Measurements from ENCODE around the gene CA9.

Gene CA9

DNA sequence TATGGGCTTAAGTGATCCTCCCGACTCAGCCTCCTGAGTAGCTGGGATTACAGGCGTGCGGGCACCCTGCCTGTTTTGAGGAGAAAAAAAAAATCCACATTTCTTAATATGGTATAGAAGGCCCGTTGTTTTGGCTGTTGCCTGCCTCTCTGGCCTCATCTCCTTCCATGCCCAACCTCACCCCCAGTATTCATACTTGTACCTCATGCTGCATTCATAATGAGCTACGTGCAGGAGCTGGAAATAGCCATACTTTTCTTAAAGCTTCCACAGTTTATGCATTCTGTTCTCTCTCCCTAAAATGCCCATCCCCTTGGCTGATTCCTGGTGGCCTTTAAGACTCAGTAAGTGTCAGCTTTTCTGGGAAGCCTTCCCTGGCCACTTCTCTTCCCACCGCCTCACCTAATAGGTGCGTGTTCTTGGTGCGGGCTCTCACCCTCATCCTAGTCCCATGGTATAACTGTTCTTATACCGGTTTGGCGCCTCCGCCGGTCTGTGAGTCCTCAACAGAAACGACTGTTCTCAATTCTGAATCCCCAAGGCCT lies 18.1 kb downstream of the CA9 start:
- no peak for DNase-seq

DNA sequence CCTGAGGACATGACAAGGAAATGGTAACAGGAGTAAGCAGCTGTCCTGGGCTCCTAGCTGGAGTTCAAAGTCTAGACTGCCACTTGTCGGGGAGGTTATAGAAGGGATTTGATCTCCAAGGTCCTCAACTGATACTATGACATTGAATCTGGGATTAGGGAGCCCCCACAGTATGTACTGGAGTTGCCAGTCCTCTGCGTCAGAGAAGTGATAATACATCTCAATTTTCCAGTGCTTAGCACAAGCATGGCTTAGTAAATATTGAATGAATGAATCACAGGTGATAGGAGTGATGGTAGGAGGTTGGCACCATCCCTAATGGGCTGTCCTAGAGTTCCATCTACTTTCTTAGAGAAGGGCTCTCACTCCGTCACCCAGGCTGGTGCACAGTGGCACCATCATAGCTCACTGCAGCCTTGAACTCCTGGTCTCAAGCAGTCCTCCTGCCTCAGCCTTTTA lies 22.2 kb downstream of the CA9 start:
- DNase-seq: no peak

DNA sequence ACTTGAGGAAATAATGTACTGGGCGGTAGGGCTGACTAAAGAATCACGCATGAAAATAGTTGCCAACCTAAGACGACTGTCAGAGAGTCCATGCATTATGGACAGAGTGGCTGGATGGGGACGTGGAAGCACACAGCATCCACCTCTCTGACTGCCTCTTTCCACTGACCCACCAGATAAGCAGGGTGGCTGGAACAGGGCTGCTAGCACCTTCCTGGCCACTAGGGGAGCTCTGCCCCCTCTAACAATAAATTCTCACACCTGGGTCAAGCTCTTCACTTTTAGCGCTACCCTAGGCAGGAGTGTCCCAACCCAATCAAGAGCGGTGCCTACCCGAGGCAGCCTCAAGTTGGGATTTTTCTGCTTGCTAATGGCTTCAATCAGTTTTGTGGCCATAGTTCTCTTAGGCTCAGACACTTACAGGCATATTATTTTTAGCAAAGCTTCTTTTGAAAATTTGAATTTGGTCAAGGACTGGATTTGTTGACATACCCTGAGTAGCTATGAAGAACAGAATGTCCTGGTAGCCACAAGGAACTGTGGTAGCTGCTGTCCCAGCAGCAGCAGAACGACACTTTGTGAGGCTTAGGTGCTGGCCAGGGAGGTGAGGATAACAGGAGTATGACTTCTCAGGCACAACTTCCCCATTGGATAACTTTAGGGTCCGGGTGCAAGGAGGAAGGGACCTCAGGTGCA lies 22.9 kb downstream of the CA9 start:
- DNase-seq: peak; percentile 71

DNA sequence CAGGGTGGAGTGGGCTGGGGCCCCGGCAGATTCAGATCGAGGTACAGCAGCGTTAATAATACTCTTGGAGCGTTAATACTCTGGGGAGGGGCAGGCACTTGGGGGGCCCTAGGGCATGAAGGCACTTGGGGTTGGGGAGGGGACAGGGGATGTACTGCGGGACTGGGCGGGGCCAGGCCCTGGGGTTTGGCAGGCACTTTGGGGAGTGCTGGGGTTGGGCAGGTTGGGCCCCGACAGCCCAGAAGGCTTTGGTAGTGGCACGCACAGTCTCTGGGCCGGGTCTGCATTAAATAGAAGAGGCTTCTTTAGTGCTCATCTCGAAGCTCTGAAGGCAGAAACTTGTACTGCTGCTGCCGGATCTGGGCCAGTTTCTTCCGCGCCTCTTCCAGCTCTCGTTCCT lies 23.8 kb downstream of the CA9 start:
- DNase-seq: no peak

DNA sequence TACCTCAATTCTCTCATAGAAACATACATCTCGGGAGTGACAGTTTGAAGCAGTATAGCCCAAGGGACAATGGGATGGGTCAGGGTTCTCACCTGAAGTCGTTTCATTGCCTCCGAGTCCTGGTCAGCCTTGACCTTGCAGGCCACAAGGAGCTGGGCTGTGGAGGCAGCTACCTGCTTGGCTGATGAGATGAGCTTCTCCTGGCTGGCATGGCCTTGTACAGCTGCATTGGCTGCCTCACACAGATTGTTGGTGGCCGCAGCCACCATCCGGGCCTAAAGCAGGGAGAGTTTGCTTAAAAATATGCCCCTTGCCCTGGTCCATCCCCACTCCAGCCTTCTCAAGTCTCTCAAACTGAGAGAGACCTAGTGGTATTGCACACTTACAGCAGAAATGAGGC lies 24.5 kb downstream of the CA9 start:
- no peak for DNase-seq

DNA sequence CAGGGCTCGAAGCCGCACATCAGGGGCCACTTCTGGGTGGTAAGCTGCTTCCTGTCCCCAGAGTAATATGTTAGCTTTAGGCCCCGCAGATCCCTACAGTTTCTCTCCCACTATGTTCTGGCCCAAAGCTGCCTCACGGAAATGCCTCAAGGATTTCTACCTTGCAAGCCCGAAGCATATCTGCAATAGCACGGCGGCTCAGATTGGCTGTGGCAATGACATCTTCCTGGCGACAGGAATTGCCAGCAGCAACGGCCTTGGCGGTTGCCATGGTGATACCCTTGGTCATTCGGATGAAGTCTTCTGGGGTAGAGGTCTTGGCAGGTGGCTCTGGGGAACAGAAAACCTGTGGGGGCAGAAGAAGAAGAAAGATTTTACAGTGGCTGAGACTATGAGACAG lies 26.3 kb downstream of the CA9 start:
- no peak for DNase-seq

DNA sequence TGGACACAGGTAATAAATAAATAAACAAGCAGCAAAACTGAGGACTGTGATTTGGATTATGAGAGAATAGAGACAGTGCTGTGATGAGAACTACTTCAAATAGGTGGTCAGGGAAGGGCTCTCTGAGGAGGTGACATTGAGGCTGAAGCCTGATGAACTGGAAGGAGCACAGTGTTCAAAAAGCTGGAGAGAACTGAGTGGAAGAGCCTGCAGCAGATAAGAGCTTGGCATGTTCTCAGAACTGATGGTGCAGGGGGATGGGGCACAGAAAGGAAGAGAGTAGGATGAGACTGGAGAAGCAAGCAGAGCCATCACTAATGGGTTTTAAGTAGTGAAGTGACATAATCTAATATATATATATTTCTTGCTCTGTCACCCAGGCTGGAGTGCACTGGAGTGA lies 27.2 kb downstream of the CA9 start:
- DNase-seq: no peak

DNA sequence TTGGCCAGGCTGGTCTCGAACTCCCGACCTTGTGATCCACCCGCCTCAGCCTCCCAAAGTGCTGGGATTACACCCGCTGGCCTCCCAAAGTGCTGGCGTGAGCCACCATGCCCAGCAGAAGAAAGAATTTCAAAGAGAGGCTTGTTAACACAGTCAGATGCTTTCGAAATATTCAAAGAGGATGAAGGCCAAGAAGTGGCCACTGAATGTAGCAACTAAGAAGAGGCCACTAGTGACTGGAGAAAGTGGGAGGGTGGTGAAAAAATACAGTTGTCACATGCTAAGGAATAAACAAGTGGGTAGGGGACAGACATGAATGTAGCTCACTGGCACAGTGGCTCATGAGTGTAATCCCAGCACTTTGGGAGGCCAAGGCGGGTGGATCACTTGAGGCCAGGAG lies 29.0 kb downstream of the CA9 start:
- DNase-seq: no peak

DNA sequence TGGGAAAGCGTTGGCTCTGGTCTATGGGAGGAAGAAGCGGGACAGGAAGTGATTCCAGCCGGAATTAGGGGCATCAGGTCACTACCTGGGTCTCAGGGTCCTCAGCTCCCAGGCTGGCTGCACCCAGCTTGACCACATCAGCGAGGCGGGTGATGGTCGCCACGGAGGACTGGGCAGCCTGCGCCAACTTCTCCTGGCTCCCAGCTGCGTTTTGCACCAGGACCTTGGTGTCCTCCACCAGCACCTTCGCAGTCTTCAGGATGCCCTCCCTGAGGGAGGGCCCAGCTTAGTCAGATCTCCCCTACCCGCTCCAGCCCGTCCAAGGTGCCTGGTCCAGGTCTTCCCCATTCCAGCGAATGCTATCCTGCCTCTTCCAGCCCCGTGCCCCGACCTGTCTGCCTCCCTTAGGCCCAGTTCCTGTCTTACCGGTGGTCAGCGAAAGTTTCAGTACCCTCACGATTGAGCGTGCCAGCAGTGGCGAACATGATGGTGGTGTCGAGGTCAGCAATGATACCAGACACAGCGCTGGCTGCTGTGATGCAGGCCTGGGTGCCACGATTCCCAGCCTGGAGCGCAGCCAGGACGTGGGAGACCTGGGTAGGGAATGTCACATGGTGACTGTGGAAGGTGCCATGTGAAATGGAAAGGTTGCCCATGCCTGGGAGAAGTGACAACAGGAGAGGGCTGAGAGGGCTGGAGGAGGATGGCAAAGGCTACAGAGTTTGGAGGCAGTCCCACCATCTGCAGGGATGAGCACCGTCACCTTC lies 30.4 kb downstream of the CA9 start:
- DNase-seq: no peak

DNA sequence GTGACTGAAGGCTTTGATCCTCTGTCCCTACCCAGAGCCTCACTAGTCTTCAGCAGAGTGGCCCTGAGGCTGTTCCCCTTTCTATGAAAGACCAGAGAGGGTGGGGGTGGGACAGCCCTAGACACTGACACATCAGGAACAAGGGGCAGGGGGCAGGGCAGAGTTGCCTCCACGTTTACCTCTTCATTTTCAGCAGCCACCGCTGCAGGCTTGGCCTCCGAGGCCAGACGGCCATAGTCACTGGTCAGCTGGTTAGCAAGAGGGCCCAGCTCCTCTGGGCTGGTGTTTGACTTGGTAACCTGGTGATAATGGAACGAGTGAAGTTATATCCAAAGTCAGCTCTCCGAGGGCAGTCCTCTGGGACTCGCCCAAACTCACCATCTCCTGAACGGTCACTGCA lies 31.6 kb downstream of the CA9 start:
- no peak for DNase-seq

DNA sequence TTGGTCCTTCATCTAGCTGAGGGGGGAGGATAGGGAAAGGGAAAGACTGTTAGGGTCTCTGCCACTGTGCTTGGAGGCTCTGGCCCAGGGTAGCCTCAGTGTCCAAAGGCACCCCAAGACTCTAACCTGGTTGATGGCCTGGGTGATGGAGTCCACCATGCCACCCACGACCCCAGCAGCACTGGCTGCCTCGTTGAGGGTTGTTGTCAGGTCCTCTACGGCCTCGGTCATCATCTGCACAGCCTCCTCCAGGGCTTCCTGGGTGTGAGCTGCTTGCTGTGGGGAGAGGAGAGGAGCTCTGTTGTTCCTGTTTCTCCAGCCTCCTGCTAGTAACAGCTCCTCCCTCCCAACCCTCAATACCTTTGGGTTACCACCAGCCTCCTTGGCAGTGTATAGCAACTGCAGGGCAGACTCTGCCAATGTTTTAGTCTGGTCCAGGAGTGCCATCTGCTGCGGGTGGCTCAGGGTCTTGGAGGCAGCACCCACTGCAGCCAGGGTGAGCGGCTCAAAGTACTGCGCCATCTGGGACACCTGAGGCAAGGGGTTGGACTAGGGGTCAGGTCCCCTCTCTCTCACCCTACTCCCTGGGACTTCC lies 32.2 kb downstream of the CA9 start:
- no peak for DNase-seq

DNA sequence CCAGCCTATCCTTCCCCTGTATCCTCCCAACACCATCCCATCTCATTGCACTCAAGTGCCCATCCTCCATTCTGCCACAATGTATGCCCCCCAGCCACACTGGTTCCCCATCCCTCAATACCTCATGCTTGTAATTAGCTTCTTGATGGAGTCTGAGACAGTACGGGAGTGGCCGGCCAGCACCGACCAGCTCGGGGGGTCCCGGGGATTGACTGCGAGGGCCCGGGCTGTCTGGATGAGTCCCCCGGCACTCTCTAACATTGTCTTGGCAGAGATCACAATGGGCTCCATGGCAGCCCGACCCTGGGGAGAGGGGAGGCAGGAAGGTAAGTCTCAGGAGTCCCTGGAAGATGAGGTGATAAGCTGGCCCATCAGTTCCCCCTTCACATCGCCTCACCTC lies 33.2 kb downstream of the CA9 start:
- no peak for DNase-seq

DNA sequence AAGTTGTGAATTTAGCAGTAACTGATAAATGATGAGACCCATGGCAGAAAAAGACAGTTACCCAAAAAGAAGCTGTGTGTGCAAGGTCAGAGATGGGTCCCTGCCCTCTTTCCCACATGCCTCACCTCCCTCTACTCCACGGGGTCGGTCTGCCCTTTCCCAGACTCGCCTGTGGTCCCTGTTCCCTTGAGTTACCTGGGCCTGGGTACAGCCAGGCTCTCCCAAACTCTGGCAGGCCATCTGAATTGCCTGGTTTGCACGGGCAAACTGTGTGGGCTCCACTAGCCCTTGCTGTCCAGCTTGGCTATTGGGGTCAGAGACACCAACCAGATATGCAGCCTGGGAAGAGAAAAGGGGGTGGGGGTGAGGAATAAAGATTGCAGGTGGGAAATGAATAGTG lies 34.4 kb downstream of the CA9 start:
- no peak for DNase-seq

DNA sequence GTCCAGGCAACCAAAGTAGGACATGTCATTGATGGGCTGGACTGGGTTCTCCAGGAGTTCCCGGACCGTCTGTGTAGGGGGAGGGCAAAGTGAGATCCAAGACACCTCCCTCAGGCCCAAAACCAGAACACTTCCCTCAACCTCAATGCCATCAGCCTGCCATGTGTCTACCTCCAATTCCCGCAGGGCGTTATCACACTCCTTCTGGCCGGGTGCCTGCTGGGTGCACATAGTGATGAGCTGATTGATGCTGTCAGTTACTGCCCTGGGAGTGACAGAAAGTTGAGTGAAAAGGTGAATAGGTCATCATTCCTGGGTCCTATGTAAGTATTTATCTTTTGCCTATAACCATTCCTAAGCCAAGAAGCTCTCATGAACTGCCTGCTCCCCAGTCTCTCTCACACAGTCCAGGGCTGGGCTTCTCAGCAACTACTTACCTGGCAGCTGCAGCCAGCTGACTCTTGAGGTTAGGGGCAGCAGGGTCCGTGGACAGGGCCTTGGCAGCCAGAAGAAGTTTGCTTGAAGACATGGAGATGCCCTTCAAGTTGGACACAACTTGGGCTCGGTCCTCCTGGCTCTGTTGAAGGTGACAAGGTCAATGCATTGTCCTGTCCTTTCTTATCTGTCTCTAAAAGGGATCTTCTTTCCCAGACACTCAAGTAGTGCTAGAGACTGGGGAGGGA lies 37.2 kb downstream of the CA9 start:
- DNase-seq: no peak

DNA sequence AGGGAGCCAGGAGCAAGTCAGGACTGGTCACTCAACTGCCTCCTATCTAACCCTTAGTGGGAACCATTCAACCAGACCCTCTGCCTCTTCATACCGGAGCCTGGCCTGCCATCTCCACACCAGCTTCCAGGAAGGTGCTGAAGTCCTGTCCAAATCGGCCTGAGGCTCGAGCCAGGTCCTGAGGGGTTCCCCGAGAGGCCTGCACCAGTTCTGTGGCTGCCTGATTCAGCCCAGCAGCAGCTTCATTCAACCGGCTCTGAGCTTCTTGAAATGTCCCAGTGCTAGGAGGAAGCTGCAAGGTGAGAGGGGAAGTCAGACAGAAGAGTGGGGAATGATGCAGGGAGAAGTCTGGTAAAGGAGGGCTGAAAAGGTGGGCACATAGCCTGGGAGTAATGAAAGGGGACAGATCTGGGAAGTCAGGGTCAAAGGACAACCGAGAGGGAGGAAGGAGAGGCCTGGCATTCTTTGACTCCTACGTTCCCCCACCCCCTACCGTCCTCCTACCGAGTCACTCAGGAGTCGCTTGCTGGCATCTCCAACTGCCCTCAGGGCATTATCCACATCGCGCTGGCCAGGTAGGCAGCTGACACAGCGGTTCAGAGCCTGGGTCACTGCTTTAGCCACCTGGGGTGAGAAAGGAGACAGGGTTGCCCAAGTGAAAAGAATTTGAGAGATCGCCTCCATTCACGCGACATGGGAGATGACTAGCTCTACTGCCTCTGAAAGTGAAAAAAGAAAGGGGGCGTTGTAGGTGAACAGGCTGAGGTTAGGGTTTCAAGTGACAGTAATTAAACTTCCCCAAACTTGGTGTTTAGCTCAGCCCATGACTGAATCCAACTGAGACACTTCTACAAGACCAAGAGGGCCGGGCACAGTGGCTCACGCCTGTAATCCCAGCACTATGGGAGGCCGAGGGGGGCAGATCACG lies 38.0 kb downstream of the CA9 start:
- DNase-seq: no peak

DNA sequence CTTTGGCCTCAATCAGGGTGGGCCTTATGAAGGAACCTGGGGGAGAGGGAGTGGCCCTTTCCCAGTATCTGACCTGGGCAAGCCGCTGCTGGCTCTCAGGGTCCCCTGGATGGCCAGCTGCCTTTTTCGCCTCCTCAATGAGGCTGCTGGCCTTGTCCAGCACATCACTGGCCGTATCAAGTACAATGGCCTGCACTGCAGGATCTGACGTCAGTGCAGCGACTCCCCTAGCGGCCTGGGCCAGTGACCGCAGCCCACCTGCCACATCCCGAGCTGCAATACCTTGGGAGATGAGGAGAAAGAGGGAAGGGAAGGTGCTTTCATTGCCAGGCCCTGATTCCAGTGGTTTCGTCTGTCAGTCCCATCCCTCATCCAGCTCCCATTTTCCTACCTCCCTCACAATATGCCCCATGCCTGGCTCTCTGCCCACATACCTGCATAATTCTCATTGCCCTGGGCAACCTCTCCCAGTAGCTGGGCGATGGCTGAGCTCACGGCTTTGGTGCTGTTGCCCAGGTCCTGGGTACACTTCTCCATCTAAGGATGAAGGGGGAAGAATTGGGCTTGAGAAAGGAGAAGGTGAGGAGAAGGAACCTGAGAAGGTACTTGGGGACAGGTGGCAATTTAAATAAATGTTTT lies 39.2 kb downstream of the CA9 start:
- DNase-seq: no peak

DNA sequence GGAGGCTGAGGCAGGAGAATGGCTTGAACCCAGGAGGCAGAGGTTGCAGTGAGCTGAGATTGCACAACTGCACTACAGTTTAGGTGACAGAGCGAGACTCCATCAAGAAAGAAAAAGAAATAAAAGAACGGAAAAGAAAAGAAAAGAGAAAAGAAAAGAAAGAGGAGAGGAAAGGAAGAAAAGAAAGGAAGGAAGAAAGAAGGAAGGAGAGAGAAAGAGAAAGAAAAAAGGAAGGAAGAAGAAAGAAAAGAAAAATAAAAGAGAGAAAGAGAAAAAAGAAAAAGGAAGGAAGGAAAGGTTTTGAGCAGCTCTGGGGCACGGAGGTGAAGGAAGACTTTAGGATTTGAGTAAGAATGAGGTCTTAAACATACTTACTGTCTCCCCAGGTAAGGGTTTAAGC lies 39.9 kb downstream of the CA9 start:
- no peak for DNase-seq

DNA sequence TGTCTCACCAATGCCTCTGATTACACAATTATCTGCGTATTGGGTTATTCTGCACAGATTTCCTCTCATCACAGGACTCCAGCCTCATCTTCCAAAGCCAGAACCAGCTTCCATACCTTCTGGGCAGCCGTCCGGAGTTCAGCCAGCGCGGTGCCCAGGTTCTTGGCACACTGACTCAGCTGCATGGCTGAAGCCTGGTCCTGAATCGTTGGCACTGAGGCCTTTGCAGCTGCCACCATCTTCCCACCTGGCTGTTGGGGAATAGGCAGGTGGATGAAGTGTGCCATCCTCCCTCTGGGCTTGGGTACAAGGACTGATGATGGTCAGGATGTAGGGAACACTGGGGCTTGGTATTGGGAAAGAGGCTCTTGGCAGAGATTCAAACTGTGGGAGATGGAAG lies 40.4 kb downstream of the CA9 start:
- DNase-seq: no peak

DNA sequence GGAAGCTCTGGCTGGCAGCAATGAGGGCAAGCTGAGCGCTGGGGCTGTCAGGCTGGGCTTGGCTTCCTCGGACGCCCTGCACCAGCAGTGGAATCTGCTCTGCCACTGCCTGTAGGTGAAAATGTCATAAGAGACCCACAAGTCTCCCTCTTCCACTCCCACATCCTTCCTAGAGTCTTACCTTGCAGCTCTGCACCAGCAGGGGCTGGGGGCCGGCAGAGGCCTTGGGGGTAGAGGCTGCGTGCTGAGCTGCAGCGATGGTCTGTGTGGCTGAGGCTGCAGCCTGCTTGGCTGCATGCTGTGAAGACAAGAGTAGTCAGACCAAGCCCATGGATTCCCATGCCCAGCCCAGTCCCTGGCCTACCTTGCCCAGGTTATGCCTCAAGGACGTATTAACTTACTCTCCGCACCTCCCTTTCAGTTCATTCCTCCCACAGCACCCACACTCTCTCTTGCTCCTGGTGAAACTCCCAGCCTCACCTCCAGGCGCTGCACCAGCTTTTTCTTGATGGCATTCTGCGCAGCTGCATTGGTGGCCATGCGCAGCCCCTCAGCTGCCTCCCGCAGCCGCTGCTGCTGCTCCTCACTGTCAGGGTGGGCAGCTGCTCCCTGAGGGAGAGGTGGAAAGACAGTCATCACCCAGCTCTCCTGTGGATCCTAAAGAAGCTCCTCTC lies 41.0 kb downstream of the CA9 start:
- no peak for DNase-seq

DNA sequence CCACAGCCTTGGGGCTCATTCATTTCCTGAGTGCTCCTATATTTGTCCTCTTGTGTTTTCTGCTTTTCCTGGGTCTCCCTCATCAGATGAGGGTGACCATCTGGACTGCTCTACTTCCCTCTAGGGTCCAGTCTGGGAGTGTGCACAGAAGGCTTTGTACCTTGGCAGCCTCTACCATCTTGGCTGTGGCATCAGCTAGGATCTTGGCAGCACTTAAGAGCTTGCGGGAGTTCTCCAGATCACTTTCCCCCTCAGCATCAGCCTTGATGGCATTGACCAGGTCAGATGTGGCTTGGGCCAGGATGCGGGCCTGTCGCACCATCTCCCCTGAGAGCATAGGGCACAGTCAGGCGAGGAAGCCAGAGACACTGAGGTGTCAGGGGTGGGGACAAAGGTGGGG lies 42.5 kb downstream of the CA9 start:
- DNase-seq: no peak

All from CD4-positive, alpha-beta T cell treated with Interleukin-17A for 1 hour (primary cell).